SK-N-SH (cell line): ENCODE measurements around the gene GPR137B. TPM values are rescaled to one million over a fixed set of nuclear protein-coding genes. Genes with fewer than 3 reads are reported as not detected.
"Not testable (repeated sequence)": the region's sequence is repeated elsewhere in the genome, so short reads cannot be mapped to it uniquely, and the experiment has no call there.

Experiments
- CTCF ChIA-PET: fragments of 300-600, 350-600 bp; formaldehyde crosslinking; extraction: SDS; loops from one replicate; lab custom pipeline; 2021; lab: Yijun Ruan, JAX
- POLR2A ChIA-PET: fragments of 350-600 bp; sonication (Branson Sonifier 250); formaldehyde crosslinking; extraction: SDS; loops from one replicate; lab custom pipeline; 2020; ENCODE audit warnings: antibody characterized with exemption, inconsistent platforms; lab: Yijun Ruan, JAX
- DNase-seq: peaks from one replicate; pipeline ENCODE4 v3.0.0; 2012
- H2AFZ ChIP-seq: fragments of 200-600 bp; sonication (generic); 2 replicates; pipeline ENCODE4 v1.8.1; 2016; ENCODE audit warnings: antibody characterized with exemption, mild to moderate bottlenecking, low read depth
- H3F3A ChIP-seq: fragments of 200-600 bp; sonication (generic); replicated peaks from 2 replicates; pipeline ENCODE3; 2016; ENCODE audit warnings: antibody characterized with exemption, mild to moderate bottlenecking; ENCODE audit not compliant: insufficient read depth
- H3K27ac ChIP-seq, 2 experiments: fragments of 200-500 bp in 1 of 2; fragments of 200-600 bp in 1 of 2; sonication (Bioruptor generic) in 1 of 2; sonication (generic), shearing (Covaris generic) in 1 of 2; 2 replicates each; pipeline versions ENCODE4 v1.5.1 to v1.6.1; 2014 to 2016; ENCODE audit warnings: low read depth in 2 of 2, inconsistent platforms in 1 of 2, low read length in 1 of 2, mild to moderate bottlenecking in 1 of 2, mixed read lengths in 1 of 2
- H3K27me3 ChIP-seq: fragments of 200-600 bp; sonication (generic), shearing (Covaris generic); 2 replicates; pipeline ENCODE4 v1.6.1; 2016; ENCODE audit warnings: mixed run types; ENCODE audit not compliant: insufficient read depth
- H3K36me3 ChIP-seq, 2 experiments: fragments of 200-500 bp in 1 of 2; fragments of 200-600 bp in 1 of 2; sonication (Bioruptor generic) in 1 of 2; sonication (generic) in 1 of 2; replicated peaks in 1 of 2; 2 replicates each; pipeline versions ENCODE3 to v1.5.1; 2014 to 2016; ENCODE audit warnings: low read length in 1 of 2, mild to moderate bottlenecking in 1 of 2; ENCODE audit not compliant: insufficient read depth in 2 of 2, control insufficient read depth in 1 of 2
- H3K4me1 ChIP-seq, 2 experiments: fragments of 200-500 bp in 1 of 2; fragments of 200-600 bp in 1 of 2; sonication (Bioruptor generic) in 1 of 2; sonication (generic), shearing (Covaris generic) in 1 of 2; 2 replicates each; pipeline versions ENCODE4 v1.5.1 to v1.6.1; 2014 to 2016; ENCODE audit warnings: low read depth in 1 of 2, low read length in 1 of 2, mixed run types in 1 of 2; ENCODE audit not compliant: insufficient read depth in 2 of 2, control insufficient read depth in 1 of 2
- H3K4me2 ChIP-seq: fragments of 200-600 bp; sonication (generic), shearing (Covaris generic); 2 replicates; pipeline ENCODE4 v1.6.1; 2017; ENCODE audit warnings: mixed run types
- H3K4me3 ChIP-seq, 2 experiments: fragments of 200-500 bp in 1 of 2; fragments of 200-600 bp in 1 of 2; sonication (Bioruptor generic) in 1 of 2; sonication (generic), shearing (Covaris generic) in 1 of 2; 2 replicates each; pipeline versions ENCODE4 v1.5.1 to v1.8.1; 2014 to 2016; ENCODE audit warnings: low read depth in 2 of 2, inconsistent platforms in 1 of 2, low read length in 1 of 2, mild to moderate bottlenecking in 1 of 2, mixed read lengths in 1 of 2, moderate library complexity in 1 of 2
- H3K79me2 ChIP-seq: fragments of 200-600 bp; sonication (generic); 2 replicates; pipeline ENCODE4 v1.8.1; 2017; ENCODE audit warnings: mild to moderate bottlenecking; ENCODE audit not compliant: insufficient read depth
- H3K9ac ChIP-seq: fragments of 200-600 bp; sonication (generic); 2 replicates; pipeline ENCODE4 v1.6.1; 2017; ENCODE audit warnings: mixed run types
- H3K9me2 ChIP-seq: fragments of 200-600 bp; sonication (generic); 2 replicates; pipeline ENCODE4 v1.6.1; 2017; ENCODE audit warnings: mixed run types
- H3K9me3 ChIP-seq: fragments of 200-600 bp; sonication (generic); 2 replicates; pipeline ENCODE4 v1.6.1; 2017; ENCODE audit warnings: mixed run types, mild to moderate bottlenecking, moderate library complexity
- H4K20me1 ChIP-seq: fragments of 200-600 bp; sonication (generic); 2 replicates; pipeline ENCODE4 v1.6.1; 2017; ENCODE audit warnings: mild to moderate bottlenecking, mixed run types; ENCODE audit not compliant: insufficient read depth
- ELF1 ChIP-seq: IDR thresholded peaks from 2 replicates; pipeline ENCODE4 v1.4.0; 2012
- FOXM1 ChIP-seq: IDR thresholded peaks from 2 replicates; pipeline ENCODE4 v1.4.0; 2012; ENCODE audit warnings: low read depth, mild to moderate bottlenecking
- NFIC ChIP-seq: IDR thresholded peaks from 2 replicates; pipeline ENCODE4 v1.4.0; 2012; ENCODE audit warnings: borderline replicate concordance
- NRF1 ChIP-seq: IDR thresholded peaks from 2 replicates; pipeline ENCODE4 v1.6.1; 2012; ENCODE audit warnings: low read depth, mild to moderate bottlenecking, low read length
- RAD21 ChIP-seq: IDR thresholded peaks from 2 replicates; pipeline ENCODE4 v1.6.1; 2012; ENCODE audit warnings: mild to moderate bottlenecking, low read length
- RCOR1 ChIP-seq: fragments of 150-350 bp; IDR thresholded peaks from 2 replicates; pipeline ENCODE4 v1.6.1; 2017; ENCODE audit warnings: antibody characterized with exemption, low read length
- TCF12 ChIP-seq: IDR thresholded peaks from 2 replicates; pipeline ENCODE4 v1.4.0; 2012
- ZBTB33 ChIP-seq: IDR thresholded peaks from 2 replicates; pipeline ENCODE4 v1.4.0; 2012; ENCODE audit warnings: low read depth, borderline replicate concordance
- WGBS: methylation state at CpG from one replicate; pipeline ENCODE4 v1.1.6; 2017; ENCODE audit warnings: low lambda C conversion rate; 5-methylcytosine and 5-hydroxymethylcytosine counted together
- polyA plus RNA-seq, 3 experiments: library from polyadenylated mRNA; depleted of rRNA; stranded (reverse); fragments of >200 nt; gene quantifications; 2 replicates each; pipeline ENCODE4 v1.2.3, GENCODE V29; 2012

The GPR137B gene
- polyA plus RNA-seq, 1 of the 3 experiments (the other 2 are of a cell fraction), result 7.0 TPM

- TF ChIP-seq TCF12, result no peak
- TF ChIP-seq NRF1, result no peak
- TF ChIP-seq ELF1, result no peak
These were observed 14.3 kb downstream of the GPR137B start (continued) for GRCh38 chr1:236156512-236157208.

- H4K20me1 ChIP-seq, H3F3A ChIP-seq, H3K9me3 ChIP-seq, H3K27me3 ChIP-seq, H3K36me3 ChIP-seq, DNase-seq, H3K9me2 ChIP-seq, H3K9ac ChIP-seq, H3K4me1 ChIP-seq, H3K4me3 ChIP-seq, H3K27ac ChIP-seq, POLR2A ChIA-PET, H3K79me2 ChIP-seq, H3K4me2 ChIP-seq, H2AFZ ChIP-seq: not testable (repeated sequence)
- 82% methylated on average over 9 of the region's 9 CpGs for WGBS
- CTCF ChIA-PET, result interaction anchor here (0.7 kb wide), 1 partner anchor 11 kb away, joined by 3 read pairs; no protein-coding TSS in a partner anchor
These were observed 15.7 kb downstream of the GPR137B start for GRCh38 chr1:236158072-236158471.

- CTCF ChIA-PET, result interaction anchor here (0.7 kb wide), 1 partner anchor 11 kb away, joined by 3 read pairs; no protein-coding TSS in a partner anchor
- POLR2A ChIA-PET, result no interaction called here
- H3K4me1 ChIP-seq, result no peaks in the 10 kb centered on the region
- no peak overlapping the region for H3K9ac ChIP-seq
- H3K4me3 ChIP-seq, result no peak overlapping the region
- H3F3A ChIP-seq, result no peaks in the 10 kb centered on the region
- no peaks in the 10 kb centered on the region for H4K20me1 ChIP-seq
- H2AFZ ChIP-seq, result no peak overlapping the region
- no peak for TF ChIP-seq NFIC
- 59% methylated on average over 2 of the region's 2 CpGs for WGBS
- H3K9me2 ChIP-seq, result no peaks in the 10 kb centered on the region
- no peak overlapping the region for H3K27ac ChIP-seq
- H3K36me3 ChIP-seq, result peaks cover 0 to 3% of the 10 kb centered on the region in 2 experiments
- no peaks in the 10 kb centered on the region for H3K27me3 ChIP-seq
- H3K79me2 ChIP-seq, result no peaks in the 10 kb centered on the region
- DNase-seq, result no peak
- H3K9me3 ChIP-seq, result peaks cover 5% of the 10 kb centered on the region; the same call in 1 of the 2 replicates
- H3K4me2 ChIP-seq, result no peak overlapping the region
These were observed 16.4 kb downstream of the GPR137B start for GRCh38 chr1:236158719-236159118.

- H4K20me1 ChIP-seq, result no peaks in the 10 kb centered on the region
- peaks cover 5% of the 10 kb centered on the region; the same call in 1 of the 2 replicates for H3K9me3 ChIP-seq
- DNase-seq, result no peak
- H3K27ac ChIP-seq, result no peak overlapping the region
- no peaks in the 10 kb centered on the region for H3K4me1 ChIP-seq
- WGBS, result 80% methylated on average over 17 of the region's 19 CpGs
- no peak overlapping the region for H3K4me3 ChIP-seq
- no peaks in the 10 kb centered on the region for H3F3A ChIP-seq
- no peak overlapping the region for H2AFZ ChIP-seq
- H3K36me3 ChIP-seq, result peaks cover 0 to 3% of the 10 kb centered on the region in 2 experiments
- TF ChIP-seq FOXM1 (no peak), ELF1 (no peak), RCOR1 (no peak), ZBTB33 (no peak), RAD21 (no peak)
- H3K79me2 ChIP-seq, result no peaks in the 10 kb centered on the region
- no peaks in the 10 kb centered on the region for H3K27me3 ChIP-seq
- H3K9ac ChIP-seq, result no peak overlapping the region
- no peaks in the 10 kb centered on the region for H3K9me2 ChIP-seq
- CTCF ChIA-PET, result interaction anchor here (1.0 kb wide), 1 partner anchor 9 kb away, joined by 4 read pairs; no protein-coding TSS in a partner anchor
- POLR2A ChIA-PET, result no interaction called here
- no peak overlapping the region for H3K4me2 ChIP-seq
These were observed 17.6 kb downstream of the GPR137B start for GRCh38 chr1:236159704-236160539.
